H9 (cell line): ENCODE results near the gene ADAMTS2. TPM values are rescaled to one million over a fixed set of nuclear protein-coding genes. Genes with fewer than 3 reads are reported as not detected.

Experiments used
- DNase-seq: peaks from one replicate; pipeline ENCODE4 v3.0.0-alpha.2; 2017
- H2AFZ ChIP-seq: one replicate; pipeline ENCODE4 v1.6.1; 2013; ENCODE audit warnings: mild to moderate bottlenecking, low read length, control low read depth, moderate library complexity
- H2AK5ac ChIP-seq: 2 replicates; pipeline ENCODE4 v1.6.1; 2013; ENCODE audit warnings: low read length, control low read depth, mixed read lengths; ENCODE audit not compliant: insufficient read length
- H2BK120ac ChIP-seq: one replicate; pipeline ENCODE4 v1.6.1; 2013; ENCODE audit warnings: low read depth, mild to moderate bottlenecking, low read length, control low read depth, inconsistent platforms; ENCODE audit not compliant: poor library complexity, severe bottlenecking
- H2BK12ac ChIP-seq: 2 replicates; pipeline ENCODE4 v1.6.1; 2013; ENCODE audit warnings: low read length, control low read depth, mixed read lengths, low read depth; ENCODE audit not compliant: insufficient read length
- H2BK15ac ChIP-seq: 2 replicates; pipeline ENCODE4 v1.6.1; 2013; ENCODE audit warnings: low read depth, low read length, control low read depth
- H2BK20ac ChIP-seq: one replicate; pipeline ENCODE4 v1.6.1; 2013; ENCODE audit warnings: low read depth, mild to moderate bottlenecking, low read length, control low read depth, inconsistent platforms; ENCODE audit not compliant: poor library complexity, severe bottlenecking
- H2BK5ac ChIP-seq: 2 replicates; pipeline ENCODE4 v1.6.1; 2013; ENCODE audit warnings: low read length, control low read depth, mixed read lengths; ENCODE audit not compliant: insufficient read length
- H3K14ac ChIP-seq: 2 replicates; pipeline ENCODE4 v1.6.1; 2013; ENCODE audit warnings: low read length, control low read depth; ENCODE audit not compliant: insufficient read depth
- H3K18ac ChIP-seq: 2 replicates; pipeline ENCODE4 v1.6.1; 2013; ENCODE audit warnings: low read depth, mild to moderate bottlenecking, mixed read lengths, low read length, control low read depth; ENCODE audit not compliant: insufficient read length
- H3K23ac ChIP-seq: 2 replicates; pipeline ENCODE4 v1.6.1; 2013; ENCODE audit warnings: low read length, control low read depth, mixed read lengths, low read depth; ENCODE audit not compliant: insufficient read length
- H3K23me2 ChIP-seq: 2 replicates; pipeline ENCODE4 v1.6.1; 2013; ENCODE audit warnings: low read depth, mild to moderate bottlenecking, mixed read lengths, low read length, control low read depth; ENCODE audit not compliant: insufficient read length, poor library complexity, severe bottlenecking
- H3K27ac ChIP-seq: 2 replicates; pipeline ENCODE4 v1.5.1; 2013; ENCODE audit warnings: low read length, control low read depth, mixed read lengths, low read depth; ENCODE audit not compliant: insufficient read length
- H3K27me3 ChIP-seq: 2 replicates; pipeline ENCODE4 v1.6.1; 2013; ENCODE audit warnings: low read length, control low read depth, inconsistent platforms; ENCODE audit not compliant: insufficient read depth
- H3K4ac ChIP-seq: 2 replicates; pipeline ENCODE4 v1.6.1; 2013; ENCODE audit warnings: low read depth, mild to moderate bottlenecking, control low read depth, inconsistent platforms, low read length, moderate library complexity
- H3K4me1 ChIP-seq: 2 replicates; pipeline ENCODE4 v1.6.1; 2013; ENCODE audit warnings: low read length, control low read depth, inconsistent platforms; ENCODE audit not compliant: insufficient read depth
- H3K4me2 ChIP-seq: 2 replicates; pipeline ENCODE4 v1.6.1; 2013; ENCODE audit warnings: low read length, control low read depth, mixed read lengths; ENCODE audit not compliant: insufficient read length, insufficient read depth
- H3K56ac ChIP-seq: 2 replicates; pipeline ENCODE4 v1.6.1; 2013; ENCODE audit warnings: low read depth, mild to moderate bottlenecking, mixed read lengths, low read length, control low read depth; ENCODE audit not compliant: insufficient read length
- H3K79me1 ChIP-seq: 2 replicates; pipeline ENCODE4 v1.6.1; 2013; ENCODE audit warnings: low read depth, mild to moderate bottlenecking, moderate library complexity, low read length, control low read depth, inconsistent platforms; ENCODE audit not compliant: insufficient read depth, poor library complexity, severe bottlenecking
- H3K79me2 ChIP-seq: 2 replicates; pipeline ENCODE4 v1.6.1; 2013; ENCODE audit warnings: low read length, control low read depth, inconsistent platforms; ENCODE audit not compliant: insufficient read depth
- H3K9ac ChIP-seq: 2 replicates; pipeline ENCODE4 v1.6.1; 2013; ENCODE audit warnings: low read length, control low read depth, mixed read lengths; ENCODE audit not compliant: insufficient read length; ENCODE audit errors: extremely low read depth
- H3K9me3 ChIP-seq: one replicate; pipeline ENCODE4 v1.6.1; 2013; ENCODE audit warnings: low read depth, low read length, inconsistent platforms; ENCODE audit not compliant: control insufficient read depth
- H3T11ph ChIP-seq: one replicate; pipeline ENCODE4 v1.6.1; 2013; ENCODE audit warnings: mild to moderate bottlenecking, low read length, control low read depth, inconsistent platforms
- H4K20me1 ChIP-seq: one replicate; pipeline ENCODE4 v1.6.1; 2013; ENCODE audit not compliant: control insufficient read depth, insufficient read length, insufficient read depth
- H4K5ac ChIP-seq: 2 replicates; pipeline ENCODE4 v1.6.1; 2013; ENCODE audit warnings: low read depth, mild to moderate bottlenecking, mixed read lengths, low read length, control low read depth; ENCODE audit not compliant: insufficient read length
- H4K8ac ChIP-seq: replicated peaks from 2 replicates; pipeline ENCODE4 v1.6.1; 2013; ENCODE audit warnings: low read length, control low read depth, mixed read lengths, low read depth; ENCODE audit not compliant: insufficient read length
- H4K91ac ChIP-seq: 2 replicates; pipeline ENCODE4 v1.6.1; 2013; ENCODE audit warnings: low read depth, mild to moderate bottlenecking, moderate library complexity, mixed read lengths, low read length, control low read depth; ENCODE audit not compliant: insufficient read length
- H3K27ac Mint-ChIP-seq, 3 experiments: 2 replicates in 2 of 3; 3 replicates in 1 of 3; pipeline ENCODE4 v1.8.0; 2020 to 2021; ENCODE audit warnings: mixed read lengths in 3 of 3, mild to moderate bottlenecking in 1 of 3, moderate library complexity in 1 of 3
- H3K27me3 Mint-ChIP-seq: 2 replicates; pipeline ENCODE4 v1.8.0; 2021; ENCODE audit warnings: low read depth, mild to moderate bottlenecking, moderate library complexity, mixed read lengths
- H3K36me3 Mint-ChIP-seq, 3 experiments: 2 replicates in 2 of 3; 3 replicates in 1 of 3; pipeline ENCODE4 v1.8.0; 2020 to 2021; ENCODE audit warnings: low read depth in 3 of 3, mixed read lengths in 3 of 3; ENCODE audit not compliant: insufficient read depth in 1 of 3
- H3K4me1 Mint-ChIP-seq, 2 experiments: 2 replicates each; pipeline ENCODE4 v1.8.0; 2020; ENCODE audit warnings: mixed read lengths in 2 of 2
- H3K4me3 Mint-ChIP-seq, 2 experiments: 2 replicates in 1 of 2; 3 replicates in 1 of 2; pipeline ENCODE4 v1.8.0; 2020 to 2021; ENCODE audit warnings: mild to moderate bottlenecking in 2 of 2, mixed read lengths in 2 of 2, moderate library complexity in 1 of 2
- H3K9me3 Mint-ChIP-seq, 2 experiments: 2 replicates in 1 of 2; 3 replicates in 1 of 2; pipeline ENCODE4 v1.8.0; 2020; ENCODE audit warnings: mild to moderate bottlenecking in 2 of 2, mixed read lengths in 2 of 2, moderate library complexity in 1 of 2
- WGBS: extraction: QIAGEN DNeasy Blood & Tissue Kit; methylation state at CpG from one replicate; pipeline ENCODE4 v1.1.7; 2013; ENCODE audit warnings: missing lambda C conversion rate, low lambda C conversion rate, mixed read lengths; ENCODE audit not compliant: insufficient read length; ENCODE audit errors: extremely low coverage; 5-methylcytosine and 5-hydroxymethylcytosine counted together
- total RNA-seq: library from RNA; stranded (reverse); gene quantifications from 2 replicates; pipeline ENCODE4 v1.2.1, GENCODE V29; 2021
- TF ChIP-seq, protein P1 (sequence below): fragments of 200-600 bp; sonication (generic); conservative IDR thresholded peaks from 3 replicates; pipeline ENCODE4 v1.8.0; 2021; ENCODE audit warnings: antibody characterized with exemption, mild to moderate bottlenecking

The ADAMTS2 gene
- total RNA-seq, 1 experiment from 2014 or later = 5.4 TPM

DNA sequence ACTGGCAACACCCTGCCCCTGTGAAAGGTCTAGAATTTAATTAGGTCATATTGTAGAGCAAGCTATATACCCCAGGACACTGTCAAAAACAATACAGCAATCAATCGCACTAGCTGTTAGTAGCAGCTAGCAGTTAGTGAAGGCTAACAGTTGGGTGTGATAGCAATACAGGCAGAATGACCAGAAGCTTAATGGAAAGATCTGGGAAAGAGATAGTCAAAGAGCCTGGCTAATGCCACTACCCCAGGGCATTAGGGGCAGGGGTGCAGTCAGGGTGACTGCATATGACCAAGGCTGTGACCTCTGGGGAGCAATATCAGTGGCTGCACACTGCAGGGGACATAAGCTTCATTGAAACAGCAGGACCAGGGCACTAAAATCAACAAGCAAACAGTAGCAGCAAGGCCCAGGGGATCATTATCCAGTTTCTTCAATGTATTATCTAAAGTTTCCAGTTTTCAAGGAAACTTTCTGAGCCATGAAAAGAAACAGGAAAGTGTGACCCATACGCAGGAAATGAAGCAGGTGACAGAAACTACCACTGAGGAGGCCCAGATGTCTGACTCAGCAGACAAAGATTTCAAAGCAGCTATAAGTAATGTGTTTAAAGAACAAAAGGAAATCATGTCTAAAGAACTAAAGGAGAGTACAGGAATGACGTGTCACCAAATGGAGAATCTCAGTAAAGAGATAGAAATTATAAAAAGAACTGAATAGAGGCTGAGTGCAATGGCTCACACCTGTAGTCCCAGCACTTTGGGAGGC, 202.6 kb downstream of the ADAMTS2 start:
- Histone ChIP-seq H3K56ac (no peak overlapping the region), H3K79me2 (no peaks in the 10 kb centered on the region), H2AFZ (no peak overlapping the region), H2BK15ac (no peak overlapping the region), H3K23ac (no peak overlapping the region), H2BK12ac (no peak overlapping the region), H3K4ac (no peak overlapping the region), H2AK5ac (no peak overlapping the region), H3K23me2 (no peaks in the 10 kb centered on the region), H4K5ac (no peak overlapping the region), H3K79me1 (no peaks in the 10 kb centered on the region), H2BK20ac (no peak overlapping the region), H3K4me1 (no peaks in the 10 kb centered on the region), H3K14ac (no peak overlapping the region), H2BK5ac (no peak overlapping the region), H3K27ac (no peak overlapping the region), H3K4me2 (no peak overlapping the region), H4K8ac (no peak overlapping the region), H3K9me3 (no peaks in the 10 kb centered on the region), H3K18ac (no peak overlapping the region), H4K91ac (no peak overlapping the region), H3K27me3 (no peaks in the 10 kb centered on the region), H3T11ph (no peak overlapping the region), H2BK120ac (no peak overlapping the region), H3K9ac (no peak overlapping the region), H4K20me1 (no peaks in the 10 kb centered on the region)
- H3K36me3 Mint-ChIP-seq = peaks cover 0 to 2% (median 0%) of the 10 kb centered on the region in 3 experiments; a peak in 2 of 7 replicates
- TF ChIP-seq, protein P1, sequence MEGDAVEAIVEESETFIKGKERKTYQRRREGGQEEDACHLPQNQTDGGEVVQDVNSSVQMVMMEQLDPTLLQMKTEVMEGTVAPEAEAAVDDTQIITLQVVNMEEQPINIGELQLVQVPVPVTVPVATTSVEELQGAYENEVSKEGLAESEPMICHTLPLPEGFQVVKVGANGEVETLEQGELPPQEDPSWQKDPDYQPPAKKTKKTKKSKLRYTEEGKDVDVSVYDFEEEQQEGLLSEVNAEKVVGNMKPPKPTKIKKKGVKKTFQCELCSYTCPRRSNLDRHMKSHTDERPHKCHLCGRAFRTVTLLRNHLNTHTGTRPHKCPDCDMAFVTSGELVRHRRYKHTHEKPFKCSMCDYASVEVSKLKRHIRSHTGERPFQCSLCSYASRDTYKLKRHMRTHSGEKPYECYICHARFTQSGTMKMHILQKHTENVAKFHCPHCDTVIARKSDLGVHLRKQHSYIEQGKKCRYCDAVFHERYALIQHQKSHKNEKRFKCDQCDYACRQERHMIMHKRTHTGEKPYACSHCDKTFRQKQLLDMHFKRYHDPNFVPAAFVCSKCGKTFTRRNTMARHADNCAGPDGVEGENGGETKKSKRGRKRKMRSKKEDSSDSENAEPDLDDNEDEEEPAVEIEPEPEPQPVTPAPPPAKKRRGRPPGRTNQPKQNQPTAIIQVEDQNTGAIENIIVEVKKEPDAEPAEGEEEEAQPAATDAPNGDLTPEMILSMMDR = no peak
- WGBS = no CpG with 5 or more reads among the region's 3 CpGs
- peaks cover 10% of the 10 kb centered on the region for H3K27me3 Mint-ChIP-seq
- H3K27ac Mint-ChIP-seq = no peak overlapping the region; a peak in 1 of 7 replicates
- no peaks in the 10 kb centered on the region for H3K4me1 Mint-ChIP-seq
- no peaks in the 10 kb centered on the region; a peak in 2 of 5 replicates for H3K9me3 Mint-ChIP-seq
- DNase-seq = no peak
- H3K4me3 Mint-ChIP-seq = no peak overlapping the region
